Thyroid gland (tissue), 4 donors: Measurements from ENCODE around the gene POFUT1. TPM values are rescaled to one million over a fixed set of nuclear protein-coding genes. Genes with fewer than 3 reads are reported as not detected.
"Not testable (repeated sequence)": the region's sequence is repeated elsewhere in the genome, so short reads cannot be mapped to it uniquely, and the experiment has no call there.

ENCODE experiments used
- DNase-seq, 2 donors: peaks; one replicate each; pipeline ENCODE4 v3.0.0-alpha.2; 2019
- H3K27ac ChIP-seq, 3 donors: fragments of 200-600 bp; sonication (generic); 1 replicate in 2 of 3; 2 replicates in 1 of 3; pipeline ENCODE4 v1.5.1; 2016 to 2019; ENCODE audit warnings: mild to moderate bottlenecking in 1 of 3, moderate library complexity in 1 of 3
- H3K27me3 ChIP-seq: fragments of 200-600 bp; sonication (generic); one replicate; pipeline ENCODE4 v1.5.1; 2019
- H3K36me3 ChIP-seq, 2 donors: fragments of 200-600 bp; sonication (generic); one replicate each; pipeline ENCODE4 v1.5.1; 2016 to 2019
- H3K4me1 ChIP-seq, 2 donors: fragments of 200-600 bp; sonication (generic); one replicate each; pipeline ENCODE4 v1.5.1; 2017 to 2019
- H3K4me3 ChIP-seq, 3 donors: fragments of 200-600 bp; sonication (generic); replicated peaks in 1 of 3; 1 replicate in 2 of 3; 2 replicates in 1 of 3; pipeline ENCODE4 v1.5.1; 2016; ENCODE audit warnings: mild to moderate bottlenecking in 1 of 3
- H3K9me3 ChIP-seq: fragments of 200-600 bp; sonication (generic); one replicate; pipeline ENCODE4 v1.5.1; 2017
- POLR2A ChIP-seq, 2 donors: fragments of 450-650 bp; IDR thresholded peaks; one replicate each; pipeline ENCODE4 v1.6.1; 2017; ENCODE audit warnings: antibody characterized with exemption in 2 of 2, mild to moderate bottlenecking in 2 of 2, moderate library complexity in 1 of 2
- WGBS, 2 donors: methylation state at CpG; one replicate each; pipeline ENCODE4 v1.1.5; 2017; 5-methylcytosine and 5-hydroxymethylcytosine counted together
- intact Hi-C: fragments of 100-400 bp; cut with DNase I; formaldehyde crosslinking; loops from one replicate; pipeline ENCODE4 v1.15.1; 2023
- total RNA-seq, 4 donors: library from RNA; depleted of rRNA; stranded (reverse); fragments of >200 nt; gene quantifications; one replicate each; pipeline ENCODE4 v1.2.3, GENCODE V29; 2016
- TF ChIP-seq, protein P1 (sequence below), 6 experiments: fragments of 200-600 bp in 3 of 6; fragments of 450-650 bp in 3 of 6; sonication (generic) in 3 of 6; IDR thresholded peaks; one replicate each; pipeline ENCODE4 v1.5.1; 2016 to 2019; ENCODE audit warnings: antibody characterized with exemption in 6 of 6, mild to moderate bottlenecking in 2 of 6, inconsistent platforms in 1 of 6, moderate library complexity in 1 of 6

The POFUT1 gene
- total RNA-seq, 4 donors from 2014 or later, result 35.1 to 40.5 (median 38.5) TPM

DNA sequence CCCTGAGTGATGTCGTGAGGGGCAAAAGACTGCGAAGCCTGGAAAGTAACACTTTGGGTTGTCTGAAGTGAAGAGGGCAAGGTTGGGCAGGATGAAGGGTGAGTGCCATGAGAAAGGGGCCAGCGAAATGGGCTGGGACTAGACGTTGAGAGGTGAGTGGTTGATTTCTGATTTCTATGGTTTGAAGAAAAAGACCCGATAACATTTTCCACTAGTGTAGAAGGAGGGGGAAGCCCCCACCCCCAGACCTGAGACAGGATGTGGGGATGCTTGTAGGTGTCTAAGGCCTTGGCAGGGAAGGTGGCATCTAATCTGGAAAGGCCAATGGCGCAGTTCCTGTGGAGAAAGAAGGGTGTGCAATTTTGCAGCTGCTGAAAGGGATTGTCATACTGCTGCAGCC, 44.5 kb downstream of the POFUT1 start:
- H3K27ac ChIP-seq, result no peak overlapping the region
- H3K9me3 ChIP-seq, result no peaks in the 10 kb centered on the region
- H3K27me3 ChIP-seq, result no peaks in the 10 kb centered on the region
- H3K36me3 ChIP-seq, result no peaks in the 10 kb centered on the region
- DNase-seq, result no peak
- WGBS, 2 donors, result 91 to 93% methylated on average over 6 of the region's 6 CpGs
- TF ChIP-seq, protein P1, sequence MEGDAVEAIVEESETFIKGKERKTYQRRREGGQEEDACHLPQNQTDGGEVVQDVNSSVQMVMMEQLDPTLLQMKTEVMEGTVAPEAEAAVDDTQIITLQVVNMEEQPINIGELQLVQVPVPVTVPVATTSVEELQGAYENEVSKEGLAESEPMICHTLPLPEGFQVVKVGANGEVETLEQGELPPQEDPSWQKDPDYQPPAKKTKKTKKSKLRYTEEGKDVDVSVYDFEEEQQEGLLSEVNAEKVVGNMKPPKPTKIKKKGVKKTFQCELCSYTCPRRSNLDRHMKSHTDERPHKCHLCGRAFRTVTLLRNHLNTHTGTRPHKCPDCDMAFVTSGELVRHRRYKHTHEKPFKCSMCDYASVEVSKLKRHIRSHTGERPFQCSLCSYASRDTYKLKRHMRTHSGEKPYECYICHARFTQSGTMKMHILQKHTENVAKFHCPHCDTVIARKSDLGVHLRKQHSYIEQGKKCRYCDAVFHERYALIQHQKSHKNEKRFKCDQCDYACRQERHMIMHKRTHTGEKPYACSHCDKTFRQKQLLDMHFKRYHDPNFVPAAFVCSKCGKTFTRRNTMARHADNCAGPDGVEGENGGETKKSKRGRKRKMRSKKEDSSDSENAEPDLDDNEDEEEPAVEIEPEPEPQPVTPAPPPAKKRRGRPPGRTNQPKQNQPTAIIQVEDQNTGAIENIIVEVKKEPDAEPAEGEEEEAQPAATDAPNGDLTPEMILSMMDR (IDR thresholded peaks at IDR 0.05), result no peak
- no peak for TF ChIP-seq POLR2A (IDR thresholded peaks at IDR 0.05)
- H3K4me1 ChIP-seq, result no peaks in the 10 kb centered on the region
- intact Hi-C loops, result no loop called here
- H3K4me3 ChIP-seq, result no peak overlapping the region

DNA sequence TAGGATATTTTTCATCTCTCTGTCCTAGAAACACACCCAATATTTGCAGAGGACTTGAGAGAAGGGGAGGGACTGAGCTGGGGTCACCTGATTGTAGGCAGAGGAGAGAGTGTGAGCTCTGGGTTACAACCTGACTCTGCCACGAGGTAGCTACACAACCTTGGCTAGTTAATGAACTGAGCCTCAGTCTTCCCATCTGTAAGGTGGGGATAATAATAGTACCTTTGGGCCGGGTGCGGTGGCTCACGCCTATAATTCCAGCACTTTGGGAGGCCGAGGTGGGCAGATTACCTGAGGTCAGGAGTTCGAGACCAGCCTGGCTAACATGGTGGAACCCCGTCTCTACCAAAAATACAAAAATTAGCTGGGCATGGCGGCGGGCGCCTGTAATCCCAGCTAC, 53.3 kb downstream of the POFUT1 start:
- H3K27me3 ChIP-seq, H3K9me3 ChIP-seq, DNase-seq, H3K36me3 ChIP-seq, intact Hi-C loops, H3K4me1 ChIP-seq, H3K4me3 ChIP-seq, H3K27ac ChIP-seq: not testable (repeated sequence)
- 93 to 94% methylated on average over 6 to 10 of the region's 10 CpGs for WGBS, 2 donors

DNA sequence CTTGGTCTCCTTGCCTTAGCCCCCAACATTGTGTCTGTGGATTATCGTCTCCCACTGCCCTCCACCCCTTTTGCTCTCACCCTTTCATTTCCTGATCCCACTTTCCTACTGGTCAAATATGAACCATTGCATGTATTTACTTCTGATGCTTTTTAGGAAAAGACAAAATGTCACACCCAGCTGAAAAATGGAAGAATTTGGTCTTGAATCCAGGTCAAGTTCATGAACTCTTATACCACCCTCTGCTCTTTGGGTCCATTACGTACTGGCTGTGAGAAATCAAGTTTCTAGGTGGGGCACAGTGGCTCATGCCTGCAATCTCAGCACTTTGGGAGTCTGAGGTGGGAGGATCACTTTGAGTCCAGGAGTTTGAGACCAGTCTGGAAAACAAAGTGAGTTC, 54.0 kb downstream of the POFUT1 start:
- Histone ChIP-seq H3K4me3 (no peak overlapping the region), H3K27me3 (no peaks in the 10 kb centered on the region), H3K27ac (no peak overlapping the region), H3K4me1 (no peaks in the 10 kb centered on the region), H3K9me3 (no peaks in the 10 kb centered on the region), H3K36me3 (no peaks in the 10 kb centered on the region)
- 79 to 86% methylated on average over 2 of the region's 2 CpGs for WGBS, 2 donors
- TF ChIP-seq, protein P1 (IDR thresholded peaks at IDR 0.05), result no peak
- no peak for TF ChIP-seq POLR2A (IDR thresholded peaks at IDR 0.05)
- no peak for DNase-seq
- intact Hi-C loops, result no loop called here

DNA sequence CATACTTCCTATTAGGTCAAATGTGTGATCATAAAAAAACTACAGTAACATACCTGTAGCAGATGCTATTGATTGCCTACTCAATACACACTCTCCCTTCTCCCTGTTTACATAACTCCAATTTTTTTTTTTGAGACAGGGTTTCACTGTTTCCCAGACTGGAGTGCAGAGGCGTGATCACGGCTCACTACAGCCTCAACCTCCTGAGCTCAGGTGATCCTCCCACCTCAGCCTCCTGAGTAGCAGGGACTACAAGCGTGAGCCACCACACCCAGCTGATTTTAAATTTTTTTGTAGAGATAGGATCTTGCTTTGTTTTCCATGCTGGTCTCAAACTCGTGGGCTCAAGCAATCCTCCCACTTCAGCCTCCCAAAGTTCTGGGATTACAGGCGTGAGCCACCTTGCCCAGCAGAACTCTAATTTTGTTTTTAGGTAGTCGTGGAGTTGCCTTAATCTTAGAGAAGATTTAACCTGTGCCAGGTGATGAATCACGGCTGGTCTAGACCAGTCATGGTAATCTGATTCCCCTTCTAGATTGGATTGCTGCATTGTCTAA, 55.8 kb downstream of the POFUT1 start:
- H3K4me1 ChIP-seq, result no peaks in the 10 kb centered on the region
- no peaks in the 10 kb centered on the region for H3K9me3 ChIP-seq
- intact Hi-C loops, result no loop called here
- DNase-seq, result no peak
- H3K4me3 ChIP-seq, result no peak overlapping the region
- no peak overlapping the region for H3K27ac ChIP-seq
- no peak for TF ChIP-seq POLR2A (IDR thresholded peaks at IDR 0.05)
- TF ChIP-seq, protein P1 (IDR thresholded peaks at IDR 0.05), result no peak
- WGBS, 2 donors, result 77 to 89% methylated on average over 7 of the region's 7 CpGs
- H3K36me3 ChIP-seq, result no peaks in the 10 kb centered on the region
- H3K27me3 ChIP-seq, result no peaks in the 10 kb centered on the region

DNA sequence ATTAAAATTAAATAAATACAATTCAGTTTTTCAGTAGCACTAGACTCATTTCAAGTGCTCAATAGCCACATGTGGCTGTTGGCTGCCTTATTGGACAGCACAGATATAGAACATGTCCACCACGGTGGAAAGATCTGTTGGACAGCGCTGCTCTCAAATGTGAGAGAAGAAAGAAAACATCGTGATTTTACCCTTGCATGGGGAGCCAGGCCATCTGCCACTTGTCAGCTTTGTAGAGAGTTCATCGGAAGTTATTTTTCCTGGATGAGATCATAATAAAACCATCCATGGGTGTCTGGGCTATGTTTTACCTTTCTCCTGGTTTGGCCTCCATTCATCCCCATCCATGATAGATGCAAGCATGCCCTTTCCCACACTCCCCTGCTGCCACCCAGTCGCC, 63.9 kb downstream of the POFUT1 start:
- WGBS, 2 donors, result 69 to 77% methylated on average over 5 of the region's 5 CpGs
- TF ChIP-seq POLR2A (IDR thresholded peaks at IDR 0.05), result no peak
- H3K9me3 ChIP-seq, result no peaks in the 10 kb centered on the region
- no peaks in the 10 kb centered on the region for H3K4me1 ChIP-seq
- no peaks in the 10 kb centered on the region for H3K27me3 ChIP-seq
- H3K27ac ChIP-seq, result no peak overlapping the region
- intact Hi-C loops, result no loop called here
- no peak overlapping the region for H3K4me3 ChIP-seq
- H3K36me3 ChIP-seq, result no peaks in the 10 kb centered on the region
- DNase-seq, result no peak

DNA sequence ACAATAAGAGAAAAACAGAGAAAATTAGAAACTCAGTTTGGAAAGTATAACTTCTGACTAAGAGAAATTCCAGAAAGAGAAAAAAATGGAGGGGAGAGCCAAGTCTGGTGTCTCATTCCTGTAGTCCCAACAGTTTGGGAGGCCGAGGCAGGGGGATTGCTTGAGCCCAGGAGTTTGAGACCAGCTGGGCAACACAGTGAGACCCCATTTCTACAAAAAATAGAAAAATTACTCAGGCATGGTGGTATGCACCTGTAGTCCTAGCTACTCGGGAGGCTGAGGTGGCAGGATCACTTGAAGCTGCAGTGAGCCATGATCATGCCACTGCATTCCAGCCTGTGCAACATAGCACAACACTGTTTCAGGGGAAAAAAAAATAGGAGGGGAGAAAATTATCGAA, 66.7 kb downstream of the POFUT1 start:
- DNase-seq, result no peak
- Histone ChIP-seq H3K4me3 (no peak overlapping the region), H3K27ac (no peak overlapping the region), H3K27me3 (no peaks in the 10 kb centered on the region), H3K9me3 (no peaks in the 10 kb centered on the region), H3K4me1 (peaks cover 7 to 14% of the 10 kb centered on the region in 2 donors), H3K36me3 (no peaks in the 10 kb centered on the region)
- intact Hi-C loops, result no loop called here
- TF ChIP-seq, protein P1 (IDR thresholded peaks at IDR 0.05), result no peak
- no peak for TF ChIP-seq POLR2A (IDR thresholded peaks at IDR 0.05)
- WGBS, 2 donors, result 73 to 78% methylated on average over 3 of the region's 3 CpGs

DNA sequence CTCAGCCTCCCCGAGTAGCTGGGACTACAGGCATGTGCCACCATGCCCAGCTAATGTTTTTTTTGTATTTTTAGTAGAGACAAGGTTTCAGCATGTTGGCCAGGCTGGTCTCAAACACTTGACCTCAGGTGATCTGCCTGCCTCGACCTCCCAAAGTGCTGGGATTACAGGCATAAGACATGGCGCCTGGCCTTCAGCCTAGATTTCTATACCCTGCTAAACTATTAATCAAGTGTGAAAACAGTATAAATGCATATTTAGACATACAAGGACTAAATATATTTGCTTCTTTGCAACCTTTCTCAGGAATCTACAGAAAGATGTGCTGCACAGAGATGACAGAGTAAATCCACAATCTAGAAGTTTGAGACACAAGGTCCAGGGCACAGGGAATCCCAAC, 67.5 kb downstream of the POFUT1 start:
- H3K9me3 ChIP-seq, DNase-seq, H3K27me3 ChIP-seq, H3K27ac ChIP-seq, H3K4me3 ChIP-seq, H3K36me3 ChIP-seq, intact Hi-C loops: not testable (repeated sequence)
- H3K4me1 ChIP-seq, result peaks cover 7 to 14% of the 10 kb centered on the region in 2 donors
- 94 to 95% methylated on average over 3 of the region's 3 CpGs for WGBS, 2 donors
